Pons (tissue), 1 donor: ENCODE data around the gene NWD2.

Source experiments
- DNase-seq: peaks from one replicate; pipeline ENCODE4 v3.0.0-alpha.2; 2016; ENCODE audit warnings: low spot score

Gene NWD2

GRCh38 chr4:37279894-37280592 lies 35.5 kb downstream of the NWD2 start:
- DNase-seq: no peak

- DNase-seq: no peak
These were observed 54.9 kb downstream of the NWD2 start for GRCh38 chr4:37299468-37299867.

GRCh38 chr4:37304612-37305011 lies 60.1 kb downstream of the NWD2 start:
- DNase-seq: no peak

GRCh38 chr4:37305984-37306383 lies 61.4 kb downstream of the NWD2 start:
- no peak for DNase-seq

GRCh38 chr4:37317104-37317643 lies 72.6 kb downstream of the NWD2 start:
- DNase-seq: no peak

- DNase-seq: no peak
These were observed 76.1 kb downstream of the NWD2 start for GRCh38 chr4:37320513-37321235.

GRCh38 chr4:37322122-37322521 lies 77.6 kb downstream of the NWD2 start:
- DNase-seq: no peak

GRCh38 chr4:37324546-37324945 lies 80.0 kb downstream of the NWD2 start:
- peak; percentile 73 for DNase-seq

- DNase-seq: no peak
These were observed 82.3 kb downstream of the NWD2 start for GRCh38 chr4:37326852-37327251.

- DNase-seq: no peak
These were observed 94.4 kb downstream of the NWD2 start for GRCh38 chr4:37338972-37339371.

- no peak for DNase-seq
These were observed 114.2 kb downstream of the NWD2 start for GRCh38 chr4:37358748-37359147.

- no peak for DNase-seq
These were observed 114.7 kb downstream of the NWD2 start for GRCh38 chr4:37359261-37359660.

- no peak for DNase-seq
These were observed 121.3 kb downstream of the NWD2 start for GRCh38 chr4:37365888-37366287.

GRCh38 chr4:37367901-37368300 lies 123.4 kb downstream of the NWD2 start:
- no peak for DNase-seq

- no peak for DNase-seq
These were observed 125.5 kb downstream of the NWD2 start for GRCh38 chr4:37370052-37370451.

- DNase-seq: no peak
These were observed 136.6 kb downstream of the NWD2 start for GRCh38 chr4:37381040-37381668.

GRCh38 chr4:37383579-37384229 lies 139.2 kb downstream of the NWD2 start:
- peak; percentile 67 for DNase-seq

- DNase-seq: no peak
These were observed 140.9 kb downstream of the NWD2 start for GRCh38 chr4:37385424-37385823.

GRCh38 chr4:37388681-37389365 lies 144.3 kb downstream of the NWD2 start:
- DNase-seq: no peak

GRCh38 chr4:37389366-37389765 lies 144.8 kb downstream of the NWD2 start:
- DNase-seq: no peak

GRCh38 chr4:37389967-37390580 lies 145.5 kb downstream of the NWD2 start:
- peak; percentile 81 for DNase-seq
